Type B pancreatic cell (in vitro differentiated cells): ENCODE data around the gene RSBN1. TPM values are rescaled to one million over a fixed set of nuclear protein-coding genes. Genes with fewer than 3 reads are reported as not detected.
A peak's percentile ranks its signal among the peaks of the same experiment; 100 is the strongest.

ENCODE experiments used
- DNase-seq: peaks from one replicate; pipeline ENCODE4 v3.0.0; 2021; ENCODE audit warnings: mixed read lengths; ENCODE audit not compliant: unreplicated experiment; ENCODE audit errors: extremely low spot score
- H3K27ac Mint-ChIP-seq: 2 replicates; pipeline ENCODE4 v1.8.0; 2021; ENCODE audit warnings: mild to moderate bottlenecking, mixed read lengths
- H3K27me3 Mint-ChIP-seq: 2 replicates; pipeline ENCODE4 v1.8.0; 2021; ENCODE audit warnings: mixed read lengths
- H3K36me3 Mint-ChIP-seq: 2 replicates; pipeline ENCODE4 v1.8.0; 2021; ENCODE audit warnings: mixed read lengths
- H3K4me1 Mint-ChIP-seq: one replicate; pipeline ENCODE4 v1.8.0; 2021; ENCODE audit warnings: mixed read lengths; ENCODE audit not compliant: unreplicated experiment
- H3K4me3 Mint-ChIP-seq: 2 replicates; pipeline ENCODE4 v1.8.0; 2021; ENCODE audit warnings: mild to moderate bottlenecking, mixed read lengths
- H3K9me3 Mint-ChIP-seq: 2 replicates; pipeline ENCODE4 v1.8.0; 2021; ENCODE audit warnings: mixed read lengths
- total RNA-seq: library from RNA; stranded (reverse); gene quantifications from 2 replicates; pipeline ENCODE4 v1.2.1, GENCODE V29; 2021; ENCODE audit warnings: low replicate concordance
- TF ChIP-seq, protein P1 (sequence below): fragments of 200-600 bp; sonication (generic); conservative IDR thresholded peaks from 2 replicates; pipeline ENCODE4 v1.5.0; 2021; ENCODE audit warnings: antibody characterized with exemption, mild to moderate bottlenecking

Gene RSBN1
- total RNA-seq, 1 donor from 2014 or later, result 21.2 TPM

DNA sequence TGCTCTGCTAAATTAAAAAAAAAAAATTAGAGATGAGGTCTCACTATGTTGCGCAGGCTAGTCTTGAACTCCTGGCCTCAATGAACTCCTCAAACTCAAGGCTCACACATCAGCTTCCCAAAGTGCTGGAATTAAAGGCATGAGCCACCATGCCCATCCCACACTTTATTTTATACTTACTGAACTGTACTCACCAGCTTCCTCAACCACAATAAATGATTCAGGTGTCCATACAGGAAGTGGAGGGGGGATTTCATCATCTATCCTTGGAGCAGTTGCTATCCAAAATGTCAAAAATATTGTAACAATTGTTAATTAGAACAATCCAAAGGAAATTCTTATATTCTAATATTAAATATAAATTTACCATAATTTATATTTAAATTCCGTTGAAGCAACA, 22.4 kb upstream of the RSBN1 start:
- Mint-ChIP-seq H3K9me3 (no peaks in the 10 kb centered on the region), H3K4me1 (no peaks in the 10 kb centered on the region), H3K27me3 (peaks cover 18% of the 10 kb centered on the region)

DNA sequence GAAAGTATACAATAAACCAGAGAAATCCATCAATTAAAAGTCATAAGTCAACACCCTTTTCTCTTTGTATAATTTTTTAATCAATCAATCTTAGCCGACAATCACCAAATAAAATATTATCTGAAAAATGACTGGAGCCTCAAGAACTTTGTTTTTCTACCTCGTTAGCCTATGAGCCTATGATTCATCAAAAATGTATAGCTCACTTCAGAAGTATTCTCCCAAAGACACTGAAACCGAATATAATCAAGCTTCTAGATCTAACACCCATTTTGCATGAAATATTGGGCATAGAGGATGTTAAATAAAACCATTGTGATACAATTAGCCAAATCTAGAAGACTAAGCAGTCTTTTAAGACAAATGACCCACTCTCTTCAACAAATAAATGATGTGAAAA, 17.8 kb upstream of the RSBN1 start:
- Mint-ChIP-seq H3K36me3 (no peaks in the 10 kb centered on the region), H3K27me3 (peaks cover 18% of the 10 kb centered on the region), H3K9me3 (no peaks in the 10 kb centered on the region), H3K4me3 (no peak overlapping the region), H3K4me1 (no peaks in the 10 kb centered on the region), H3K27ac (no peak overlapping the region)
- TF ChIP-seq, protein P1, sequence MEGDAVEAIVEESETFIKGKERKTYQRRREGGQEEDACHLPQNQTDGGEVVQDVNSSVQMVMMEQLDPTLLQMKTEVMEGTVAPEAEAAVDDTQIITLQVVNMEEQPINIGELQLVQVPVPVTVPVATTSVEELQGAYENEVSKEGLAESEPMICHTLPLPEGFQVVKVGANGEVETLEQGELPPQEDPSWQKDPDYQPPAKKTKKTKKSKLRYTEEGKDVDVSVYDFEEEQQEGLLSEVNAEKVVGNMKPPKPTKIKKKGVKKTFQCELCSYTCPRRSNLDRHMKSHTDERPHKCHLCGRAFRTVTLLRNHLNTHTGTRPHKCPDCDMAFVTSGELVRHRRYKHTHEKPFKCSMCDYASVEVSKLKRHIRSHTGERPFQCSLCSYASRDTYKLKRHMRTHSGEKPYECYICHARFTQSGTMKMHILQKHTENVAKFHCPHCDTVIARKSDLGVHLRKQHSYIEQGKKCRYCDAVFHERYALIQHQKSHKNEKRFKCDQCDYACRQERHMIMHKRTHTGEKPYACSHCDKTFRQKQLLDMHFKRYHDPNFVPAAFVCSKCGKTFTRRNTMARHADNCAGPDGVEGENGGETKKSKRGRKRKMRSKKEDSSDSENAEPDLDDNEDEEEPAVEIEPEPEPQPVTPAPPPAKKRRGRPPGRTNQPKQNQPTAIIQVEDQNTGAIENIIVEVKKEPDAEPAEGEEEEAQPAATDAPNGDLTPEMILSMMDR, result no peak
- no peak for DNase-seq

More for the DNA sequence above, 22.4 kb upstream of the RSBN1 start:
- no peak for DNase-seq
- H3K36me3 Mint-ChIP-seq, result no peaks in the 10 kb centered on the region
- no peak overlapping the region for H3K4me3 Mint-ChIP-seq
- TF ChIP-seq, protein P1, result no peak
- no peak overlapping the region for H3K27ac Mint-ChIP-seq

DNA sequence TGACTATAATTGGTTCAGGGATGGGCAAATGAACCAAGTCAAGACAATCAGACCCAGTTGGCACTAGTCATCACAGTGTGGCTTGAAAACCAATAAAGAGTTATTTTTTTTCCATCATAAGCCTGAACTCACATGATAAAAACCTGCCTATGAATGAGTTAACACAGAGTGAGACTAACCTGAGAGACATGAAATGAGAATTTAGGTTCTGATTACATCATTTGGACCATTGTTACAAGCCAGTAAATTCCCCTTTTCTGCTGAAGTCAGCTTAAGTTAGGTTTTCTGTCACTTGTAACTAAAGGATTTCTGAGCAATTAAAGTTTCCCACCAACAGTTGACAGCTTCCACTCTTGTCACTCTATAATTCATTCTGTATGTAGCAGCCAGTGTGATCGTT, 9.6 kb upstream of the RSBN1 start:
- no peaks in the 10 kb centered on the region for H3K4me1 Mint-ChIP-seq
- H3K27ac Mint-ChIP-seq, result no peak overlapping the region
- DNase-seq, result no peak
- TF ChIP-seq, protein P1, result no peak
- H3K9me3 Mint-ChIP-seq, result no peaks in the 10 kb centered on the region
- H3K4me3 Mint-ChIP-seq, result no peak overlapping the region
- H3K27me3 Mint-ChIP-seq, result no peaks in the 10 kb centered on the region
- H3K36me3 Mint-ChIP-seq, result no peaks in the 10 kb centered on the region

DNA sequence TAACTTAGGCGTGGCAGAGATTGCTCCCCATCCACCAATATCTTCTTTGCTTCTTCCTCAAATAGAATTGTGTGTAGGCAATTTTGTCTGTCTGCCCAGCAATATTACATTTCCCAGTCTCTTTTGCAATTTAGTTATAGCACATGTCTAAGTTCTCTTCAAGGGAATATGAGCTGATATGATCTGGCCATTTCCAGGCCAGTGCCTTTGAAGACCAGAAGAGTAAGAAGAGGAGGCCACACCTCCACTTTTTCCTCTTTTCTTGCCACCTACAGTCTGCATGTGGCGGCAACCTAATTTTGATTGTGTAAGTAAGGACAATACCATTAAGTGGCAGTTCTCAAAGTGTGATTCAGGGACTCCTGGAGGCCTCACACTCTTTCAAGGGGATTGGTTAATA, 6.3 kb upstream of the RSBN1 start:
- Mint-ChIP-seq H3K9me3 (no peaks in the 10 kb centered on the region), H3K4me3 (no peak overlapping the region), H3K4me1 (no peaks in the 10 kb centered on the region), H3K36me3 (no peaks in the 10 kb centered on the region), H3K27me3 (no peaks in the 10 kb centered on the region), H3K27ac (no peak overlapping the region)
- TF ChIP-seq, protein P1, result no peak
- DNase-seq, result no peak

DNA sequence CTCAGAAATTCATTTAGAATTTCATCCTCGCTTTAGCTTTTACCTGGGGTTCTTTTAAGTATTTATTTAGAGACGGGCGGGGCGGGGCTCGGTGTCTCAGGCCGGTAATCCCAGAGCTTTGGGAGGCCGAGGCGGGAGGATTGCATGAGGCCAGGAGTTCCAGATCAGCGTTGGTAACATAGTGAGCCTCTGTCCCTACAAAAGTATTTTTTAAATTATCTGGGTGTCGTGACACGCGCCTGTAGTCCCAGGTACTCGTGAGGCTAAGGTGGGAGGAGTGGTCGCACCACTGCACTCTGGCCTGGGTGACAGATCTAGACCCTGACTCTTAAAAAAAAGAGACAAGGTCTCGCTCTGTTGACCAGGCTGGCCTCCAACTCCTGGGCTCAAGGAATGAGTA, 942 bp upstream of the RSBN1 start:
- peaks cover 13% of the 10 kb centered on the region for H3K4me1 Mint-ChIP-seq

More for the DNA sequence above, 942 bp upstream of the RSBN1 start:
- H3K36me3 Mint-ChIP-seq, result peaks cover 6% of the 10 kb centered on the region
- H3K27ac Mint-ChIP-seq, result no peak overlapping the region
- H3K27me3 Mint-ChIP-seq, result no peaks in the 10 kb centered on the region
- peak overlapping the region; percentile 47 for H3K4me3 Mint-ChIP-seq
- TF ChIP-seq, protein P1, result no peak
- no peaks in the 10 kb centered on the region for H3K9me3 Mint-ChIP-seq
- no peak for DNase-seq
